Pancreas (tissue), 10 donors: ENCODE measurements around the gene CCDC27. TPM values are rescaled to one million over a fixed set of nuclear protein-coding genes. Genes with fewer than 3 reads are reported as not detected.
A peak's percentile ranks its signal among the peaks of the same experiment; 100 is the strongest.
"Not testable (repeated sequence)": the region's sequence is repeated elsewhere in the genome, so short reads cannot be mapped to it uniquely, and the experiment has no call there.

Source experiments
- ATAC-seq, 4 donors: fragments of 200-7000 bp; cut with Tn5 transposase; one replicate each; pipeline versions ENCODE4 v1.8.0 to v1.9.1; 2020; ENCODE audit warnings: mild to moderate bottlenecking in 4 of 4, moderate library complexity in 4 of 4
- DNase-seq, 6 donors: peaks; one replicate each; pipeline ENCODE4 v3.0.0-alpha.2; 2020
- FAIRE-seq: peaks from 2 replicates; lab custom pipeline; 2012; peaks lifted over from hg19 to GRCh38; lab: Jason Lieb, UNC
- H3K27ac ChIP-seq, 4 donors: fragments of 200-600 bp; sonication (generic); 1 replicate in 3 of 4; 2 replicates in 1 of 4; pipeline versions ENCODE4 v1.5.0 to v1.8.0; 2020
- H3K27me3 ChIP-seq, 4 donors: fragments of 200-600 bp; one replicate each; pipeline ENCODE4 v1.8.0; 2021
- H3K36me3 ChIP-seq, 3 donors: fragments of 200-600 bp; sonication (generic) in 1 of 3; one replicate each; pipeline versions ENCODE4 v1.5.0 to v1.8.0; 2020 to 2021
- H3K4me1 ChIP-seq, 3 donors: fragments of 200-600 bp; one replicate each; pipeline ENCODE4 v1.8.0; 2021
- H3K4me3 ChIP-seq, 4 donors: fragments of 200-600 bp; sonication (generic) in 2 of 4; one replicate each; pipeline versions ENCODE4 v1.5.0 to v1.8.0; 2020 to 2021
- H3K9me3 ChIP-seq, 4 donors: fragments of 200-600 bp; one replicate each; pipeline ENCODE4 v1.8.0; 2021
- WGBS, 2 donors: extraction: QIAGEN DNeasy Blood & Tissue Kit; methylation state at CpG; one replicate each; pipeline ENCODE4 v1.1.7; 2013; 5-methylcytosine and 5-hydroxymethylcytosine counted together
- intact Hi-C, 3 donors: fragments of 100-400 bp; cut with DNase I; formaldehyde crosslinking; loops; one replicate each; pipeline versions ENCODE4 v1.11.1 to v1.14.2; 2022
- polyA plus RNA-seq, 2 donors: library from polyadenylated mRNA; stranded (reverse); fragments of 200-250 nt; gene quantifications; one replicate each; pipeline ENCODE4 v1.2.3, GENCODE V29; 2013
- total RNA-seq, 6 donors: library from RNA; stranded (reverse); fragmentation: NEBNext Ultra II Directional in 4 of 6; extraction: Animal tissue kit (Norgen Biotek cat#: 25700) in 4 of 6; gene quantifications; one replicate each; pipeline versions ENCODE4 v1.2.1 to v1.2.4, GENCODE V29; 2021 to 2023
- TF ChIP-seq, protein P1 (sequence below), 4 donors: fragments of 200-600 bp; sonication (generic) in 3 of 4; IDR thresholded peaks; one replicate each; pipeline versions ENCODE4 v1.5.0 to v1.8.0; 2021; ENCODE audit warnings: antibody characterized with exemption in 4 of 4
- donor health status: healthy with polysubstance abuse.
- donor health status: DM: no; HTN: no; CAD: no; lungs with moderate emphysema.
- donor health status: DM: no; HTN: no; CAD: no.
- donor health status: control.
- donor health status: control.
- donor health status: Bipolar disorder and iron deficiency.
- donor health status: DM: yes; HTN: yes; CAD: no.
- donor health status: DM: no; HTN: no; CAD: no.
- donor health status: DM: no; HTN: no; CAD: no.
- donor health status: DM: yes; HTN: yes; CAD: no.

The CCDC27 gene
- total and polyA plus RNA-seq, 8 donors, result 0.04 TPM; not detected in 7

GRCh38 chr1:3809680-3810079, 57.4 kb downstream of the CCDC27 start:
- ATAC-seq, result no peak

DNA sequence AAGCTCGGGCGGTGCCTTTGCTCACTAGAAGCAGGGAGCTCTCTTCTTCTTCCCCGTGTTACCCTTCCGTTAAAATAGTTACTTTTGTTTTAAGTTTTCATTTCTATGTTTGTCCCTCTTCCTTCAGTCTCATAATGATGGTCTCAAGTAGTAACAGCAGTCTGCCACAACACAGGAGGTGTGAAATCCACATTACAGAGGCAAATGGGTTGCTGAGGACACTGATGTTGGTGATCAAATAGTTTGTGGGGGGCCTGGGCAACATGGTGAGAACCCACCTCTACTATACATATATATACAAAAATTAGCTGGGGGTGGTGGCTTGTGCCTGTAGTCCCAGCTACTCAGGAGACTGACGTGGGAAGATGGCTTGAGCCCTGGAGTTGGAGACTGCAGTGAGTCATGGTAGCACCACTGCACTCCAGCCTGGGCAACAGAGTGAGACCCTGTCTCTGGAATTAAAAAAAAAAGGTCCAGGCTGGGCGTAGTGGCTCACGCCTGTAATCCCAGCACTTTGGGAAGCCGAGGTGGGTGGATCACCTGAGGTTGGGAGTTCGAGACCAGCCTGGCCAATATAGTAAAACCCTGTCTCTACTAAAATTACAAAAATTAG, 58.0 kb downstream of the CCDC27 start:
- 70 to 72% methylated on average over 9 of the region's 9 CpGs for WGBS, 2 donors

More at GRCh38 chr1:3809680-3810079, 57.4 kb downstream of the CCDC27 start:
- intact Hi-C loops, result no loop called here
- H3K27ac ChIP-seq, result no peak overlapping the region
- no peaks in the 10 kb centered on the region for H3K4me1 ChIP-seq
- no peaks in the 10 kb centered on the region for H3K9me3 ChIP-seq
- TF ChIP-seq, protein P1, sequence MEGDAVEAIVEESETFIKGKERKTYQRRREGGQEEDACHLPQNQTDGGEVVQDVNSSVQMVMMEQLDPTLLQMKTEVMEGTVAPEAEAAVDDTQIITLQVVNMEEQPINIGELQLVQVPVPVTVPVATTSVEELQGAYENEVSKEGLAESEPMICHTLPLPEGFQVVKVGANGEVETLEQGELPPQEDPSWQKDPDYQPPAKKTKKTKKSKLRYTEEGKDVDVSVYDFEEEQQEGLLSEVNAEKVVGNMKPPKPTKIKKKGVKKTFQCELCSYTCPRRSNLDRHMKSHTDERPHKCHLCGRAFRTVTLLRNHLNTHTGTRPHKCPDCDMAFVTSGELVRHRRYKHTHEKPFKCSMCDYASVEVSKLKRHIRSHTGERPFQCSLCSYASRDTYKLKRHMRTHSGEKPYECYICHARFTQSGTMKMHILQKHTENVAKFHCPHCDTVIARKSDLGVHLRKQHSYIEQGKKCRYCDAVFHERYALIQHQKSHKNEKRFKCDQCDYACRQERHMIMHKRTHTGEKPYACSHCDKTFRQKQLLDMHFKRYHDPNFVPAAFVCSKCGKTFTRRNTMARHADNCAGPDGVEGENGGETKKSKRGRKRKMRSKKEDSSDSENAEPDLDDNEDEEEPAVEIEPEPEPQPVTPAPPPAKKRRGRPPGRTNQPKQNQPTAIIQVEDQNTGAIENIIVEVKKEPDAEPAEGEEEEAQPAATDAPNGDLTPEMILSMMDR (IDR thresholded peaks at IDR 0.05), result no peak
- H3K4me3 ChIP-seq, result no peak overlapping the region
- H3K27me3 ChIP-seq, result no peaks in the 10 kb centered on the region
- FAIRE-seq (no peak), DNase-seq (no peak)
- WGBS, 2 donors, result 59 to 62% methylated on average over 7 of the region's 7 CpGs
- H3K36me3 ChIP-seq, result peaks cover 0 to under 1% (median 0%) of the 10 kb centered on the region in 3 donors

GRCh38 chr1:3811595-3811911, 59.3 kb downstream of the CCDC27 start:
- FAIRE-seq, result no peak
- TF ChIP-seq, protein P1 (IDR thresholded peaks at IDR 0.05), result no peak
- Histone ChIP-seq H3K4me1 (no peaks in the 10 kb centered on the region), H3K27ac (no peak overlapping the region), H3K4me3 (no peak overlapping the region), H3K36me3 (peaks cover 0 to 19% (median 0%) of the 10 kb centered on the region in 3 donors), H3K27me3 (no peaks in the 10 kb centered on the region), H3K9me3 (no peaks in the 10 kb centered on the region)
- DNase-seq, result no peak
- intact Hi-C loops, result no loop called here
- WGBS, 2 donors, result 40 to 44% methylated on average over 2 of the region's 2 CpGs
- no peak for ATAC-seq

More for the DNA sequence above, 58.0 kb downstream of the CCDC27 start:
- H3K4me3 ChIP-seq, H3K27ac ChIP-seq, DNase-seq, ATAC-seq, H3K27me3 ChIP-seq, H3K36me3 ChIP-seq, FAIRE-seq, H3K9me3 ChIP-seq, H3K4me1 ChIP-seq, intact Hi-C loops: not testable (repeated sequence)

- no peaks in the 10 kb centered on the region for H3K27me3 ChIP-seq
- intact Hi-C loops, result no loop called here
- TF ChIP-seq, protein P1 (IDR thresholded peaks at IDR 0.05), result no peak
- no peak for FAIRE-seq
- no peak for ATAC-seq
- peaks cover 0 to 27% (median 0%) of the 10 kb centered on the region in 3 donors for H3K36me3 ChIP-seq
- WGBS, 2 donors, result 91 to 98% methylated on average over 2 of the region's 2 CpGs
- no peaks in the 10 kb centered on the region for H3K9me3 ChIP-seq
- no peaks in the 10 kb centered on the region for H3K4me1 ChIP-seq
- no peak overlapping the region for H3K27ac ChIP-seq
- DNase-seq, result peak in 1 of 6 donors; percentile 16
- no peak overlapping the region for H3K4me3 ChIP-seq
Observed at GRCh38 chr1:3814065-3814464, 61.8 kb downstream of the CCDC27 start.

GRCh38 chr1:3814771-3815561, 62.7 kb downstream of the CCDC27 start:
- ATAC-seq (no peak), DNase-seq (no peak), FAIRE-seq (no peak)
- Histone ChIP-seq H3K27me3 (no peaks in the 10 kb centered on the region), H3K36me3 (peaks cover 0 to 33% (median 0%) of the 10 kb centered on the region in 3 donors), H3K27ac (no peak overlapping the region), H3K9me3 (no peaks in the 10 kb centered on the region), H3K4me3 (no peak overlapping the region), H3K4me1 (no peaks in the 10 kb centered on the region)
- intact Hi-C loops, result no loop called here
- WGBS, 2 donors, result 88 to 93% methylated on average over 42 of the region's 42 CpGs
- TF ChIP-seq, protein P1 (IDR thresholded peaks at IDR 0.05), result no peak
